Right forelimb (tissue), 1 donor: ENCODE measurements around the gene MAEA.
"Not testable (repeated sequence)": the region's sequence is repeated elsewhere in the genome, so short reads cannot be mapped to it uniquely, and the experiment has no call there.

Experiments
- DNase-seq: peaks from one replicate; pipeline ENCODE4 v3.0.0-alpha.2; 2018

MAEA gene

GRCh38 chr4:1283711-1284110, 6.0 kb upstream of the MAEA start:
- no peak for DNase-seq

- DNase-seq = no peak
These were observed 4.4 kb upstream of the MAEA start for GRCh38 chr4:1285151-1285789.

- no peak for DNase-seq
These were observed 3.7 kb upstream of the MAEA start for GRCh38 chr4:1285790-1286553.

GRCh38 chr4:1288786-1289185, 905 bp upstream of the MAEA start:
- DNase-seq = peak; percentile 3

- DNase-seq = peak; percentile 11
These were observed 680 bp downstream of the MAEA start for GRCh38 chr4:1290165-1290977.

- peak; percentile 0 for DNase-seq
These were observed 1.4 kb downstream of the MAEA start for GRCh38 chr4:1291091-1291490.

GRCh38 chr4:1291996-1292702, 2.5 kb downstream of the MAEA start:
- peak; percentile 32 for DNase-seq

GRCh38 chr4:1292703-1293011, 3.0 kb downstream of the MAEA start:
- not testable (repeated sequence) for DNase-seq

- DNase-seq = no peak
These were observed 3.8 kb downstream of the MAEA start for GRCh38 chr4:1293531-1293941.

GRCh38 chr4:1293991-1294390, 4.3 kb downstream of the MAEA start:
- peak; percentile 44 for DNase-seq

GRCh38 chr4:1294424-1294823, 4.7 kb downstream of the MAEA start:
- DNase-seq = no peak

- no peak for DNase-seq
These were observed 5.2 kb downstream of the MAEA start for GRCh38 chr4:1294891-1295290.

- DNase-seq = no peak
These were observed 5.8 kb downstream of the MAEA start for GRCh38 chr4:1295405-1296055.

- DNase-seq = no peak
These were observed 6.8 kb downstream of the MAEA start for GRCh38 chr4:1296324-1297022.

GRCh38 chr4:1297023-1297395, 7.3 kb downstream of the MAEA start:
- DNase-seq = no peak

- no peak for DNase-seq
These were observed 8.0 kb downstream of the MAEA start for GRCh38 chr4:1297456-1298325.

GRCh38 chr4:1298461-1298860, 8.8 kb downstream of the MAEA start:
- no peak for DNase-seq

GRCh38 chr4:1299301-1299860, 9.7 kb downstream of the MAEA start:
- DNase-seq = no peak

- DNase-seq = no peak
These were observed 11.1 kb downstream of the MAEA start for GRCh38 chr4:1300466-1301455.
